Measurements from ENCODE around the gene GPR55.

The GPR55 gene

DNA sequence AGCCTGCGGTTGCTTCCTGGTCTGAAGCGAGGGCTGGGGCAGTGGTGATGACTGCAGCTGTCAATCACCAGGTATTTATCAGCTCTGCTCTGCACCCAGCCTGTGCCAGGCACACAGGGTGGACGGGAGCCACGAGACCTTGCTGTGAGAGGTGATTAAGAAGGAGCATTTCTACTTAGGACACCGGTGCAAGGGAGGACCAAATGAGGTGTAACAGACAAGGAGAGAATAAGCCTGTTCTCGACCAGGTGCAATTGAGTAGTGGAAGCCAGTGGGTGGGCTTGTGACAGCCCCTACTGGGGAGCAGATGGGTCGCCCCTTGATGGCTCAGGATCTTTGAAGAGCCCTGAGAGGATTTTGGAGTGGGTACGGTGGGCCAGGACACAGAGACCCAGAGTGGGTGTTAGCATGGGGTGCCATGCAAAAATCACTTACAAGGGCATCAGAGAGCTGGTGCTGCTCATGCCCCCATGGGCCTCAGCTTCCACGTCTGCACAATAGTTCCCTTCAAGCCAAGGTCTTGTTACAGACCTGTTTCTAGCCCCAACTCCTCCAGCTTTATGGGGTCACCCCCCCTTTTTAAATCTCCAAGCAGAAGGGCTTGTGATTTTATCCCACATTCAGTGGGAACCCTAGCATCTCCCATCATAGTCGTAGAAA lies 24.6 kb downstream of the GPR55 start:
- no peak for DNase-seq (ENCODE audit: low spot score)

DNA sequence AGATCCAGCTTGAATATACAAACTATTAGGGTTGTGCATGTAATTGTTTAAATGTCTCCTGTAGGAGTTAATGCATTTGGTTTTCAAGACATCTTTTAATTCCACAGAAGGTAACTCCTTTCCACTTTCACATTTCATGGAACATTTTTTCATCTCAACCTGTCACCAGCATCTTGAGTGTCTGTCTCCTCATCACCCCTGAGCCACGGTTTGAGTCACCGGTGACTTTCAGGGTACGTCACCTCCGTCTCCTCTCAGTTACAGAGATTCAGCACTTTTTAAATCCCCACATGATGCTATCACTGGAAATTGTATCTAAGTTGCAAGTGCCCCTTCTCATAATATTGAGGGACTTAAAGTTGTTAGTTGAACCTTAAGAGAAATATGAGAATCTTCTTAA lies 25.3 kb downstream of the GPR55 start:
- no peak for DNase-seq (ENCODE audit: low spot score)

DNA sequence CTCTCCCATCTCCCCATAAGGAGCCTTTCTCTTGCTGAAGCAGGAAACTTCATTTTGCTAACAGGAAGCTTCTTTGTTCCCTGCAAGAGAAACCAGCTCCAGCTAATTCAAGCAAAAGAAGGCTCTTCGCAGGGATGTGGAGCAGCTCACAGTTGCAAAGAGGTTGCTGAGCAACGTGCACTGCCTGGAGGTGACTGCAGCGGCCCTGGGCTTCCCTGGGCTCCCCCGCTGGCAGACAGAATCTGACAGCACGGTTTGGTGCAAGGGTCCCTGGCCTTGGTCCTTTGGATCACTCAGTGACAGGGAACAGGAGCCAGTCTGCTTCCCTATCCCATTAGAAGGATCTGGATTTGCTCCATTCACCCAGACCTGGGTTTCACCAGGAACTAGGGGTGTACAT lies 25.8 kb downstream of the GPR55 start:
- DNase-seq (ENCODE audit: low spot score), result no peak

DNA sequence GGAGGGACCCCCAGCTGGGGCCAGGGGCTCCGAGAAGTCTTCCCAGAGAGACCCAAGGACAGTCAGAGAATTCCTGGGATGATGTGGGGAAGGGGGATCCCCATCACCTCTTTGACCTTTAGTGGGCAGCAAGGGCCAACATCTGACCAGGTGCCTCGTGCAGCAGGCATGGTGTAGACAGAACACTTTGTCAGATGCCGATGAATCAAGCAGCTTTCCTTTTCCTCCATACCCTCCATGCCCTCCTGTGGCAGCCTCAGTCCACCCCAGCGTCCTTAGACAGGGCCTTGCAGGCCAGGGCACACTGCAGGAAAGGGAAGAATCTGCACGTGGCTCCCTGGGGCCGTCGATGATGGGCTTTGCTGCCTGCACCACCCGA lies 26.3 kb downstream of the GPR55 start:
- no peak for DNase-seq (ENCODE audit: low spot score)

DNA sequence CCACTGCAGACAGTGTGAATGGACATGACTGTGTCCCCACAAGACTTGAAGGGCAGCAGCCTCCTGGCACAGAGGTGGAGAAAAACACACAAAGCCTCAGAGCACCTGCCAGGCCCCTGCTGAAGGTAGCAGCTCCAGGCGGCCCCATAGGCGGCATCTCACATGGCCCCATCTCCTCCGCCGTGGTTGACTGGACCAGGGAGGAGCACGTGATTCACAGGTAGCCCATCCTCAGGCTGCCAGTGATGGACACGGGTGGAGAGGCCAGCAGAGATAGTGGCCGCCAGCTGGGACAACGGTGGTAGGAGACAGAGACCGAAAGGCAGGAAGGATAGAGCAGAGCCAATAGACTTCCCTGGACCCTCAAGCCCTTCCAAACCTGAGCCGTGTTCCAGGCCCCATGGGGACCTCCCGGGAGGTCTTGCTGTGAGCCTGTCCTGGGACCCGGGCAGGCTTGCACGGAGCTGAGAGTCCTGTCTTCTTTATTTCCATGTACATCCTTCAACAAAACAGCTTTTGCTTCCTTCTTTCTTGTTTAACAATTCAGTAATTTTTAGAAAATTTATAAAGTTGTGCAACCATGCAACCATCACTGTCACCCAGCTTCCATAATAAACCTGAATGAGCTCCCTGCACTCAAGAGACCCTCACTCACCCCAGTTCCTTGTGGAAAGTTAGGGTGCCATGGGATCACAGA lies 26.9 kb downstream of the GPR55 start:
- DNase-seq (ENCODE audit: low spot score), result no peak

DNA sequence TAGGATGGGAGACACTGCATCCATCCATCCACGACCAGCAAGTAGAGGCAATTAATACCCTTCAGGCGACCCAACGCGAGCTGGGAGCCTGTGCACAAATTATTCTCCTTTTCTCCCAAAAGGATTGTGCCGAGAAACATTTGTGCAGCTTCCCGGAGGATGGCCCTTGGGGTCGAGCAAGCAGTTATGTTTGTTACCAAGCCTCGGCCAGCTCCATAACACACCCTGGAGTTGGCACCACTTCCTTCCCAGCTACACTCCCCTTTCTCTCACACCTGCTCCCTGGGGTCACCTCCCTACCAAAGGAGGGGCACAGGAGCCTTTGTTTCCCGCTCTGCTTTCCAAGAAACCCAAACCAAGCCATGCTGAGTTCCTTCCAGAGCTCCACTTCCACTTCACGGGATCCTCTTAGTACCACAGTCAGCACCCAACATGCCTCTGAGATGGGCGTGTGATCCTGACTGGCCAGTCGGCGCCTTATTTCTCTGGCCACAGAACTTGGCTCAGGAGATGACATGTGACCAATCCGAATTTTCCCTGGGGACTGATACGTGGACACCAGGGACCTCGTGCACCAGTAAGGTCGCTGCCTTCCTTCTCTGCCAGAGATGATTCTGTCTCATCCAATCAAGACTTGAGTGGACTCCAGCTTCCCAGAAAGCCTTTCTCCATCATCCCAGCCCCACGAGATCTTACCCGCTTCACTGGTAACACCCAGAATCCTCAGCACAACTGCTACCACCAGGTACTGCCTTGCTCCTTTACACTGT lies 28.5 kb downstream of the GPR55 start:
- no peak for DNase-seq (ENCODE audit: low spot score)

DNA sequence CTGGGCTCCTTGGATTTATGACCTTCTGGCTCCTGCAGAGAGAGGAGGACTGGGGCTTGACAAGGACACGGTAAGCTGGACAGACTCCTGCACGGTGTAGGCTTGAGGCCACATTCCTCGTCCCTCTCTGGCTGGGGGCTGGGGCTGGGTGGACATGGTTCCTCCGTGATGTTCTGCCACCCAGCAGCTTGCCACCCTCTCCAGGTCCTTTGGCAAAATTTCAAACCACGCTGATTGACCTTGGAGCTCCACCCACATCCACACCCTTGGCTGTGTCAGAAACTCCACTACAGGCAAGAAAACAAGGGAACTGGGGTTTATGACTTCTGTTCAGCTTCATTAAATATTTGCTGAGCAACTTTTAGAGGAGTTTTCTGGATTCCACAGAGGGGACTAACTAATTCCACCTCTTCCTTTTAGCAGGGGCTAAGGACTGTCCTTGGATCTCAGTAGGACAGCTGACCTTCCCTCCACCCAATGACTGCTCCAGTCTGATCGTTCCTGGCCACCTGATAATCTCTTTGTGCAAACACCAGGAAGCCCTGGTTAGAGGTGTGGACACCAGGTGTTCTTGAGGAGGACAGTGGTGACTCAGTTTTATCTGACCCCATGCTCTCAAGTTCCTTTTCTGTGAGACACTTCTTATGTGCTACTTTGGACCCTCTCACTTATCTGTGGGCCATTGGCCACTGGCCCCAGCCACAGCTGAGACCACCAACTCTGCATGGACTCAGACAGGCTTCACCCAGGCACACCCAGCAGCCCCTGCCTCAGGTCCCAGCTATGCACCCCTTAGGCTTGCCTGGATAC lies 29.3 kb downstream of the GPR55 start:
- no peak for DNase-seq (ENCODE audit: low spot score)

DNA sequence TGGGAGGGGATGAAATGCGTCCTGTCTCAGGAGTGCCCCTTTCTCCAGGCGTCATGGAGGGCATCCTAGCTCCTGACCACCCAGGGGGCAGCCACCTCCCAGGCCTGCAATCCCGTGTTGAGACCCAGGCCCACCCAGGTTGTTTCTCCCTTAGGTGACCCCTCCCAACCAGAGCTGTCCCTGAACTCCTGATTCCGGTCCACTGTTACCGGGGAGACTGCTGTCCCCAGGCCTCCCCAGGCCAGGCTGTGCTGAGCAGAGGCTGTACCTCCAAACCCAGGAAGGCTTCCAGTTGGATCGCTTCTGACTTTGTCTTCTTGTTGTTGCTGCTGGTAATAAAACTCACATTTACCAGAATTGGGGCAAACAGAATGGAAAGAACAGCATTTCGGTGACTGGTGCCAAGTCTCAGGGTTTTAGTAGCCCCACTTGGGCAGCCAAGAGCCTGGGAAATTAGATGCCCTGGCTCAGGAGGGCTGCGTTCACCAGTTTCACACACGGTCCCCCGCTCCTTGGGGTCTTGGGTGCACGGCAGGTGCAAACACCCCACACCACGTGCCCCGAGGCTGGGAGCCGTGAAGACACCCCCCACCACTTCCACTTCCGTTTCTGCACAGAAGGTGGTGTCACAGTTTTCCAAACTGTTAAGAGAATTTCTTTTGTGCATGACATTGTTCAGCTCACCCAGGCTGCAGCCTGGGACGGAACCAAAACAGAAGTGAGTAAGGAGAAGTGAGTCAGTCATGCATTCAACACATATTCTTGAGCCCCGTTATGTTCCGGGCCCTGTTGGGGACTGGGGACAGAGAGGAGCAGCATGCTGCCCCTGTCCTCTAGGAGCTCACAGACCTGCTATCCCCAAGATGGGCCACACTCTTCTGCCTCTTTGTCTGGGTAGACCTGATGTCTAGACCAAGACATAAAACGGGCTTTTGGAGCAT lies 30.9 kb downstream of the GPR55 start:
- DNase-seq (ENCODE audit: low spot score), result peak; percentile 52

DNA sequence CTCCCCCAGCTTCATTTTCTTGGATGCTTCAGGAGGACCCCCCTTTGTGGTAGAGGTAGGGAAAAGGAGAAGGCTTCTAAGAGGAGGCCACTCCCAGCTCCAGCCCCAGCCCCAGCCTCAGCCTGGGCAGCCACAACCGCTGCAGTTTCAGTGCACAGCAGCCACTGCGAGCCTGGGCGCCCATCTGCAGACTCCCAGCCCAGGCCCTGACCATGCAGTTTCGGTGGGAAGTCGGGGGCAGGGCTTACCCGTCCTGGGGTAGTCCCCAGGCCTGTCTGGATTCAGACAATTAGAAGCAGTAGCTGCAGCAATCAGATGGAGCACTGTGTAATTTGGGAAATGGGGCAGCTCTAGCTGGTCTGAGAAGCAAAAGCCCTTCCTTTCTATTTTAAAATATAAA lies 31.7 kb downstream of the GPR55 start:
- no peak for DNase-seq (ENCODE audit: low spot score)

DNA sequence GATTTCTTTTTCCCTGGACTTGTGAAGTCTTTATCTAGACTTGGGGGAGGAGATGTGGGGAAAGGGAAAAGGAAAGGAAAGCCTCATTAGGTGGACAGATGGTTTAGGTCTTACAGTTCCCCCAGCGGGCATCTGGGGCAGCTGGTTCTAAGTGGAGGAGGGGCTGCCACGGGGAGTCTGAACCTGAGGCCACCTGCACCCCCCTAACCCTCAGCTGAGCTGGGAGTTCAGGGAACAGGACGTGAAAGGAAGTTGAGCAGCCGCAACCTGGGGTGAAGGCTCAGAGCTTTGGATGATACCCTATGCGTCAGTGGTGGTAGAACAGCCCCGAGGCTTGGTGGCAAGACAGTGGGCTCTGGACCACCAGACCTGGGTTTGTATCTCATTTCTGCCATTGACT lies 33.5 kb downstream of the GPR55 start:
- no peak for DNase-seq (ENCODE audit: low spot score)

DNA sequence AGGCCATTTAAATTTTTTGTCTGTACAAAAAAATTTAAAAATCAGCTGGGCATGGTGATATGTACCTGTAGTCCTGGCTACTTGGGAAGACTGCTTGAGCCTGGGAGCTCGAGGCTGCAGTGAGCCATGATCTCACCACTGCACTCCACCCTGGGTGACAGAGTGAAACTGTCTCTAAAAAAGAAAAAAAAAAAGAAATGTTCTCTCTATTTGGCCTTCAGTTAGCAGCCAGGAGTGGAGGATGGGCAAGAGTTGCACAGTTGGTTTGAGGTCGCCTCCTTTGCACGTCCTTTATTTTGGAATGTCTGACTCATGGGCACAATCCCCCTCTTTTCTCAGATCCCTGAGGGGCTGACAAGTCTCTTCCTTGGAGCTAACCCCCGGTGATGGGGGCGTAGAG lies 34.0 kb downstream of the GPR55 start:
- no peak for DNase-seq (ENCODE audit: low spot score)

DNA sequence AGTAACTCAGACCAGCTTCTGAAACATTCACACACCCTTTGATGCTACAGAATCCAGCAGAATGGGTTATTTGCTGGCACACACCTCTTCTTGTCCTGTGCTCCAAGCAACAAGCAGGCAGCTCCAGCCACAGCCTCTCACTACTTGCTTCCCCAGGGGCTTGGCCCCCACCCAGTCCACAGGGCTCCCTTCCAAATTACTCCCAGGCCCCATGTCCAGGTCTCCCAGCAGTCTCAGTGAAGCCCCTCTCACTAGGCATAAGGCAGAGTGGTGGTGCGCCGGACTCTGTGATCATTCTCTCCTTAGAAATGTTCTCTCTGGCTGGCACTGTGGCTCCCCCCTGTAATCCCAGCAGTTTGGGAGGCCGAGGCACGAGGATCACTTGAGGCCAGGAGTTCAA lies 34.4 kb downstream of the GPR55 start:
- DNase-seq (ENCODE audit: low spot score), result no peak

DNA sequence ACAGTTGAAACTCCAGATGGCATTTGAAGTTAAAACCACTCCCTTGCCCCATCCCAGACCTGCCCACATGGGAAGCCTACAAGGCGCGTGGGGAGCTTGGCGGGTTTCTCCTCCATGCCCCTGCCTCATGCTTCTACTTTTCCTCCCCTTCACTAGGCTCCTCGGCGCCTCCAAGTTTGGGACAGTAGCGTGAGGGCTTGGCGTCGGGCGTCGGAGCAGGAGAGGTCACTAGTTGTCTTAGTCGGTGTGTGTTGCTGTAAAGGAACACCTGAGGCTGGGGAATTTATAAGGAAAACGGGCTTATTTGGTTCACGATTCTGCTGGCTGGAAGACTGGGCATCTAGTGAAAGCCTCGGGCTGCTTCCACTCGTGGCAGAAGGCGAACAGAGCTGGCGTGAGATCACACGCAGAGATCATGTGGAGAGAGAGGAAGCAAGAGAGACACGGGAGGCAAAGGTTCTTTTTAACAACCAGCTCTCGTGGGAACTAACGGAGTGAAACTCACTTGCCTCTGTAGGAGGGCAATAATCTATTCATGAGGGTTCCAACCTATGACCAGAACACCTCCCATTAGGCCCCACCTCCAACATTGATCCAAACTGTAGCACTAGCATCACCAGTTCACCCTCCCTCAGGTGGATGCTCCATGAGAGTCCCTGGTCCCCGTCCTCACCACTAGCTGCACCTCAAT lies 35.0 kb downstream of the GPR55 start:
- no peak for DNase-seq (ENCODE audit: low spot score)

DNA sequence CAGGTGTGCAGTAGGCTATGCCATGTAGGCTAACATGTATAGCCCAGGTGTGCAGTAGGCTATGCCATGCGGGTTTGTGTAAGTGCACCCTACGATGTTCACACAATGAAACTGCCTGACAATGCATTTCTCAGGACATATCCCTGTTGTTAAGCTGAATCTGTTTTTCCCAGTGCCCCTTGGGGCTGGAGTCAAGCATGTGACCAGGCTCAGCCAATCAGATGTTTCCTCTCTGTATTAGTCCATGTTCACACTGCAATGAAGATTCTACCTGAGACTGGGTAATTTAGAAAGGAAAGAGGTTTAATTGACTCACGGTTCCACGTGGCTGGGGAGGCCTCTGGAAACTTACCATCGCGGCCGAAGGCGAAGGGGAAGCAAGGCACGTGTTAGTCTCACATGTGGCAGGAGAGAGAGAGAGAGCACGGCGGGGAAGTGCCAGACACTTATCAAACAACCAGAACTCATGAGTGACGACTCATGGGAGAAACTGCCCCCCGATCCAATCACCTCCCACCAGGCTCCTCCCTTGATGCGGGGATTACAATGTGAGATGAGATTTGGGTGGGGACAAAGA lies 36.1 kb downstream of the GPR55 start:
- no peak for DNase-seq (ENCODE audit: low spot score)

DNA sequence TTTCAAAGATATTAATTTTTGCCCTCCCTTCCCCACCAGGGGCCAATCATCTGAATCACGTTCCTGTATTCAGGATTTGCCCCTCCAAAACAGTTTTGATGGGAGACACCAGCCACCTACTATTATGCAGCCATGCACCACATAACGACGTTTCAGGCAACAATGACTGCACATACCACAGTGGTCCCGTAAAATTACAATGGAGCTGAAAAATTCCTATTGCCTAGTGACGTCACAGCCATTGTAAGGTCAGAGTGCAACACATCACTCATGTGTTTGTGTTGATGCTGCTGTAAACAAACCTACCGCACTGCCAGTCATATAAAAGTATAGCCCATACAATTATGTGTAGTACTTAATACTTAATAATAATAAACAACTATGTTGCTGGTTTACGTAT lies 37.7 kb downstream of the GPR55 start:
- no peak for DNase-seq (ENCODE audit: low spot score)

DNA sequence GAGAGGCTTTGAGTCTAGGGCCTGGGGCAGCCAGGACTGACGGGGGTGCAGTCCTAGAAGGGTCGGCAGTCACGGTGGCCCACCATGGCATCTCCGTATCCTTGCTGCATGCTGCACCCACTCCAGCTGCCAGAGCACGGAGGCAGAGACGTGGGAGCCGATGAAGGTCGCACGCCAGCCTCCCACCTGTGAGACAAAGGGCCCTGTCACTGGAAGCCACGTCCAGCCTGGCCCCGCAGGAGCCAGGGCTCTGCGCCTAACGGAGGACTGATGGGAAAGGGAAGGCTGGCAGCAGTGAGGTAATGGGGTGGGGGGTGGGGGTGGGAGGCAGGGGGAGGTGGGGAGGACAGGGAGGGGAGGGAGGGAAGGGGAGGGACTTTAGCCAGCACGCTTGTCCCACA lies 38.4 kb downstream of the GPR55 start:
- DNase-seq (ENCODE audit: low spot score), result no peak

DNA sequence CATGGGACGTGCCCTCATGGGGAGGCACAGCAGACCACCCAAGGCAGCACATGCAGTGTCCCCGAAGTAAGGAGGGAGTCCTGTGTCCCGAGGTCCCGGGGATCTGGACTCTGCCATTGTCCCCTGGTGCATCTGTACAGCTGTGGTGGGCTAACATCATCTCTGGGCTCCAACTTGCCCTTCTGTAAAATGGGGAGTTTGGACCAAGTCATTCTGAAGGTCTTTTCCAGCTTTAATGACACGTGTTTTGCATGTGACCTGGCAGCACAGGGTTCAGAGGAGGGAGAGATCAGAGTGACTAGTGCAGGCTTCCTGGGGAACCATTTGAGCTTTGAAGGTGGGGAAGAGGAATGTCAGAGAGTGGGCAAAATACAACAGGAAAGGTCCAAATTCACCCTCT lies 38.8 kb downstream of the GPR55 start:
- DNase-seq (ENCODE audit: low spot score), result no peak

DNA sequence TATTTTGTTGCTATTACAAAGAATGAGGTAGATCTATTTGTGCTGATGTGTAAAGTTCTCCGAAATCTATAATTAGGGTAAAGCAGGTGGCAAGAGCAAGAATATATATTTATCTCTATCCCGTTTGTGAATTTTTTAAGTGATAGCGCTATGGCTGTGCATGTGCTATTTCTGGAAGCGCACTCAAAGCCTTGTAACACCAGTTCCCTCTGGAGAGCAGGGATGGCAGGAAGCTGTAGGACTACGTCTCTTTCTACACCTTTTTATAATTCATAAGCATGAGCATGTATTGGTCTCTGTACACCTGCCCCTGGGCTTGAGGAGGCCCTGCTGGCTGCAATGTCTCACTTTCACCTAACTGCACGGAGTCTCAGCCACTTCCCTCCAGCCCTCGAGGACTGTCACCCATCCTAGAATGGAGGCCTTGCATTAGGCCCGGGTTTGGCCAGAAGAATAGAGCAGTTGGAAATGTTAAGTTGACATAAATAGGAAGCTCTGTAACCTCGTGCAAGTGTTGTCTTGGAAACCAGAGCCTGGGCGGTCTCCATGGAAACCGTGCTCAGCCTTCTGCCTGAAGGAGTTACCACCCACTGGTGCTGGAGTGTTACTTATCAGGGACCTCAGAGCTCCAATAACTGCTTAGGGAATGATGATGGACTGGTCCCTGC lies 39.4 kb downstream of the GPR55 start:
- no peak for DNase-seq (ENCODE audit: low spot score)

DNA sequence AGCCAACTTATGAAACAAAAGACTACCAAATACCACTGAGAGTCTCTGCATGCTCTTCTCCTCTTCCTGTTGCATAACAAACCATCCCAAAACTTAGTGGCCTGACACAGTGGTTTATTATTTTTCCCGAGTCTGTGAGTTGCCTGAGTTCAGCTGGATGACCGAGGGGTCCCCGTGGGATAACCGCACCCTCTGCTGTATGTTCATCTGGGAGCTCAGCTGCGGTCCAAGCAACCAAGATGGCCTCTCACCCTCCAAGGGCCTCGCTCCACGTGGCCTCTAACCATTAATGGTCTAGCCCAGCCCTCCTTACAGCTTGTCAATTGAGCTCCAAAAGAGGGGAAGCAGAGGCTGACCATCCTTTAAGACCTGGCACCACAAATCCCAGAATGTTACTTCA lies 43.2 kb downstream of the GPR55 start:
- DNase-seq (ENCODE audit: low spot score), result no peak

DNA sequence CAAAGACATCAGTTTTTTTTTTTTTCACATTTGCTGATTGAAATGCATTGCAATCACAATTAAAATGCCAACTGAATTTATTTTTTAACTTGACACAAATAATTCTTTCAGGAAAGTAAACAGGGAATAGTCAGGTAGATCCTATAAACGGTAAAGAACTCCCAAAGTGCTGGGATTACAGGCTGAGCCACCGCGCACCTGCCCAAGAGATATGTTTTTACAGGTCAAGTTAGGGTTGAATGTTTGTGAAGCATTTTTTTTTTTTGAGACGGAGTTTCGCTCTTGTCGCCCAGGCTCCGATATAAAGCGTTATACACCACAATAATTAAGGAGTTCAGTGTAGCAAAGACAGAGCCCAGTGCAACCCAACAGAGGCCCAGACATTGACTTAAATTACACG lies 45.2 kb downstream of the GPR55 start:
- no peak for DNase-seq (ENCODE audit: low spot score)

Measured in NAMALWA (cell line).